Activated CD4-positive, alpha-beta T cell treated with anti-CD3 and anti-CD28 coated beads, Interleukin-2, amount 50 U/mL, for 24 hours (primary cell): Measurements from ENCODE around the gene PIK3C3.

Experiments
- DNase-seq, 2 donors: peaks; one replicate each; pipeline ENCODE4 v3.0.0-alpha.2; 2020; ENCODE audit warnings: low read depth in 1 of 2, low spot score in 1 of 2

PIK3C3 gene

DNA sequence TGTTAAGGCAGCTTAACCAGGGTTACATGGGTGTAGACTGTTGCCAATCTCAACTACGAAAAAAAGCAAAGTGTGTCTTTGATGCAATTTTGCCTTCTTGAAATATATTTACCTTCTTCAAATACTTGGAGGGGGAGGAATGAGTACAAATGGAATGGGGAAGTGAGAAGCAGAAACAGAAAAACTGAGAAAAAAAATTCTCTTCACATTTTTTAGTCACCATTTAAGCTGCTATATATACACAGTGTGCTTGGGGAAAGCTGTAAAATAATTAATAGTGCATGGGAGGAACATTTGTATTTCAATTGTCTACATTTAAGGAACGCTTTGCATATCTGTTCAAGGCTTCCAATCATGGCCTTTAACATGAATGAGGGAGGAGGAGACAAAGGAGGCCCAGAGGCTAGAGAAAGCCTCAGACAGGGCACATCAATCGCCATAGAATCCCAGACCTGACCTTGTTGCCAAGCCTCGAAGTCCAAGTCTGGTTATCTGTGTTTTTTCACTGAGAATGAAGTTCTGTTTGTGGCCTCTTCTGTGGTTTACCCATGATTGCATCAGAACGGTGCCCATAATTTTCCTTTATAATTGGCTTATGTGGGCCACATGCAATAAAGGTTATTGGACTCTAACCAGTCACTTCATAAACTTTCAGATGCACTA is 158.6 kb downstream of the PIK3C3 start:
- no peak for DNase-seq

DNA sequence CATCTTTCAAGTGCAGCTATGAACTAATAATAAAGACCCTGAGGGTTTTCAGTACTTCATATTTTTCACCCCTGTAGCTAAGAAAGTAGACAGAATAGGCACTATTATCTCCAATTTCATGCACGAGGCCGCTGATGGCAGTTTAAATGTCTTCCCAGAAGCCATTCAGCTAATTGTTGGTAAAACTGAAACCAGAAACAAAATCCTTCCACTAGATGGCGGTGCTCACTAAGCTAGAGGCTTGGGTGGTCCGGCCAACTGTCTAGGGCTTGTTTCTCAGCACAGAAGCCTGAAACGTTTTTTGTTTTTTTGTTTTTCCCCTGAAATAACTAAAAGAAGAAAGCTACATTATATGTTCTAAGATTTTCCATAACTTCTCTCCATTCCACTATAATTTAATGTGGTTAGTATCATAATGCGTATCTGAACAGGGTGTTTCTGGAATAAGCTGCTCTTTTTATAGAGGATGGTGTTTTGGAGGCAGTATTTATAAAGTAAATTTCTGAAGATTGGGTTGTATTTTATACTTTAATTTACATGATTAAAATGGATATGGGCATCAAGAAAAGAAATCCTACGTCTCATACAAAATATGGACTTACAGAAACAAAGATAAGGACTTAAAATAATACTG is 159.4 kb downstream of the PIK3C3 start:
- DNase-seq = peak in 1 of 2 donors; percentile 49

DNA sequence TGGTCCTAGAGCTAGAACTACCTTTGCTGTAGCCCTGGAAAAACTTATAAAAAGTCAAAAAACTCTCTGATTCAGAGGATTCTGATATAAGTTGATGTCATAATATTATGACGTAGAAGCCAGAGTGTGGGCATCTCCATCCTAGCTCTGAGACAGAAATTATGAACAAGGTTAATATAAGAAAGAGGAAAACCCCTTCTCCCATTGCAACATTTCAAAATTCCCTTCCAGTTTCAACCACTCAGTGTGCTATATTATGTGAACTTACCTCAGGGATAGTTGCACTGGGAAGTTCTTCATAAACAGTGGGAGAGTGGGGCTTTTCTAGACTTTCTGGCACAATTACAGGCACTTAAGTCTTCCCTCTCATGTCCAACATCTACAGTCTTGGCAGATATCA is 171.6 kb downstream of the PIK3C3 start:
- DNase-seq = no peak

DNA sequence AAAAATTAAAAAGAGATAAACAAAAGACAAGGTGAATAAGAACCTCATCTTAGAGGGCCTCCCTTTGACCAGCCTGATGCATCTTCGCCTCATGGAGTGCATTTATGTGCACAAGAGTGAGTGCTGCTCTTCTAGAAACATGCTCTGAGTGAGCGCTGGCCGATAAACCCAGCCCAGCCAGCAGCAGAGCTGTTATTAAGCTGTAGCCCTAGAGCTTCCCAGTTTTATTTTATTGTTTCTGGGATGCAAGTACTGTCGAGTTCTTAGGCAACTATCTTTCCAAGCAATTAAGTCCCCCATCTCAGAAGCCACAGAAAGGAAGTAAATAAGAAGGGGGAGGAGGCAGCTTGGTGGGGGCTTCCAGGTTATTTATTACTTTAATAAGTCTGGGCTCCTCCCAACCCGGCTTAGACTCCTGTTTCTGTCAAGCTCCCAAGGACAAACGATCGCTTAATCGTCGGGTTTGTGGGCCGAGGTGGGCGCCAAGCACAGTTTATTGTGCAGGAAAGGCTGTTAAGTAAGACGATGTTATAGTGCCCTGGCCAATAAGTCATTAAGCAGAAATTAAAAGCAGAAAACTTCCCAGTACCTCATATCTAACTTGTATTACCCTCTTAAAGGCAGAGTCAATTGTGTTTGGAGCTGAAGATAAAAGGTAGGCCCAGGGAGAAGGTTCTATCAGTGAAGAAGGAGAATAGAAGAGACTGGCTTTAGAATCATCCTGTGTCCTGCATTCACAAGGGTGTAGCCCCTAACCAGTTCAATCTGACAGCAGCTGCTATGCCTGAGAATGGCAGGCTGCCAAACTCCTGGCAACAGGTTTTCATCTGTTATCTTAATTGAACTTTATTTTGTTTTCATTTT is 176.3 kb downstream of the PIK3C3 start:
- DNase-seq = no peak

DNA sequence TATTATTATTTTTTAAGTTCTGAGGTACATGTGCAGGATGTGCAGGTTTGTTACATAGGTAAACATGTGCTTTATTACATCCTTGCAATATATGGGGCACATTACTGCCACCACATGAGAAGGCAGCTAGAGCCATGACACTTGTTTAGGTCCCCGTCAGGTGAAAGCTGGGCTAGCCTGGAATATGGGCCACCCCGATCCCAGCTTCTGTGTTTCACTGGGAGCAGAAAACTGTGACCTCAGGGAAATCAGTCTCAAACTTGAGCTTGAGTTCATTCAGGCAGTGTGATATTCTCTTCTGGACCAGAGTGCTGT is 176.9 kb downstream of the PIK3C3 start:
- DNase-seq = no peak
